T-helper 1 cell treated with Interleukin-12 subunit alpha and Interleukin-12 subunit beta and Interleukin-4 antibody, amounts not matched to agents 30 μg/mL and 1 μg/mL, for 36 hours (primary cell): ENCODE data around the gene IFFO2.

Source experiments
- H3K27ac Mint-ChIP-seq: one replicate; pipeline ENCODE4 v1.8.0; 2021; ENCODE audit warnings: mild to moderate bottlenecking, mixed read lengths
- H3K27me3 Mint-ChIP-seq: one replicate; pipeline ENCODE4 v1.8.0; 2021; ENCODE audit warnings: low read depth, mixed read lengths
- H3K36me3 Mint-ChIP-seq: one replicate; pipeline ENCODE4 v1.8.0; 2021; ENCODE audit warnings: low read depth, mixed read lengths
- H3K4me1 Mint-ChIP-seq: one replicate; pipeline ENCODE4 v1.8.0; 2021; ENCODE audit warnings: low read depth, mixed read lengths
- H3K4me3 Mint-ChIP-seq: one replicate; pipeline ENCODE4 v1.8.0; 2021; ENCODE audit warnings: mild to moderate bottlenecking, moderate library complexity, mixed read lengths
- H3K9me3 Mint-ChIP-seq: one replicate; pipeline ENCODE4 v1.8.0; 2021; ENCODE audit warnings: mixed read lengths

The IFFO2 gene

GRCh38 chr1:18882486-18882885 is 74.0 kb downstream of the IFFO2 start:
- no peak overlapping the region for H3K4me3 Mint-ChIP-seq
- no peaks in the 10 kb centered on the region for H3K27me3 Mint-ChIP-seq
- H3K9me3 Mint-ChIP-seq, result no peaks in the 10 kb centered on the region
- H3K4me1 Mint-ChIP-seq, result no peaks in the 10 kb centered on the region
- no peaks in the 10 kb centered on the region for H3K36me3 Mint-ChIP-seq
- H3K27ac Mint-ChIP-seq, result no peak overlapping the region

GRCh38 chr1:18881642-18882431 is 74.6 kb downstream of the IFFO2 start:
- Mint-ChIP-seq H3K9me3 (no peaks in the 10 kb centered on the region), H3K27ac (no peak overlapping the region), H3K36me3 (no peaks in the 10 kb centered on the region), H3K27me3 (no peaks in the 10 kb centered on the region), H3K4me1 (no peaks in the 10 kb centered on the region), H3K4me3 (no peak overlapping the region)

- H3K4me1 Mint-ChIP-seq, result no peaks in the 10 kb centered on the region
- H3K9me3 Mint-ChIP-seq, result no peaks in the 10 kb centered on the region
- no peaks in the 10 kb centered on the region for H3K36me3 Mint-ChIP-seq
- no peak overlapping the region for H3K4me3 Mint-ChIP-seq
- no peak overlapping the region for H3K27ac Mint-ChIP-seq
- no peaks in the 10 kb centered on the region for H3K27me3 Mint-ChIP-seq
Observed at GRCh38 chr1:18881164-18881563, 75.3 kb downstream of the IFFO2 start.

GRCh38 chr1:18880585-18880984 is 75.9 kb downstream of the IFFO2 start:
- Mint-ChIP-seq H3K9me3 (no peaks in the 10 kb centered on the region), H3K36me3 (no peaks in the 10 kb centered on the region), H3K27me3 (no peaks in the 10 kb centered on the region), H3K4me1 (no peaks in the 10 kb centered on the region), H3K4me3 (no peak overlapping the region), H3K27ac (no peak overlapping the region)

- no peaks in the 10 kb centered on the region for H3K36me3 Mint-ChIP-seq
- no peaks in the 10 kb centered on the region for H3K4me1 Mint-ChIP-seq
- H3K27ac Mint-ChIP-seq, result no peak overlapping the region
- no peaks in the 10 kb centered on the region for H3K27me3 Mint-ChIP-seq
- H3K4me3 Mint-ChIP-seq, result no peak overlapping the region
- no peaks in the 10 kb centered on the region for H3K9me3 Mint-ChIP-seq
Observed at GRCh38 chr1:18879791-18880309, 76.6 kb downstream of the IFFO2 start.

- no peaks in the 10 kb centered on the region for H3K36me3 Mint-ChIP-seq
Observed at GRCh38 chr1:18879215-18879790, 77.2 kb downstream of the IFFO2 start.

GRCh38 chr1:18878538-18879214 is 77.8 kb downstream of the IFFO2 start:
- no peaks in the 10 kb centered on the region for H3K9me3 Mint-ChIP-seq
- H3K4me3 Mint-ChIP-seq, result no peak overlapping the region
- H3K27ac Mint-ChIP-seq, result no peak overlapping the region
- H3K4me1 Mint-ChIP-seq, result no peaks in the 10 kb centered on the region
- H3K36me3 Mint-ChIP-seq, result no peaks in the 10 kb centered on the region
- no peaks in the 10 kb centered on the region for H3K27me3 Mint-ChIP-seq

More at GRCh38 chr1:18879215-18879790, 77.2 kb downstream of the IFFO2 start:
- no peaks in the 10 kb centered on the region for H3K27me3 Mint-ChIP-seq
- H3K27ac Mint-ChIP-seq, result no peak overlapping the region
- no peaks in the 10 kb centered on the region for H3K4me1 Mint-ChIP-seq
- H3K9me3 Mint-ChIP-seq, result no peaks in the 10 kb centered on the region
- no peak overlapping the region for H3K4me3 Mint-ChIP-seq

GRCh38 chr1:18877282-18877681 is 79.2 kb downstream of the IFFO2 start:
- Mint-ChIP-seq H3K27ac (no peak overlapping the region), H3K9me3 (no peaks in the 10 kb centered on the region), H3K36me3 (no peaks in the 10 kb centered on the region), H3K4me1 (no peaks in the 10 kb centered on the region), H3K27me3 (no peaks in the 10 kb centered on the region), H3K4me3 (no peak overlapping the region)

- Mint-ChIP-seq H3K4me1 (no peaks in the 10 kb centered on the region), H3K36me3 (no peaks in the 10 kb centered on the region), H3K4me3 (no peak overlapping the region), H3K27ac (no peak overlapping the region), H3K9me3 (no peaks in the 10 kb centered on the region), H3K27me3 (no peaks in the 10 kb centered on the region)
Observed at GRCh38 chr1:18876210-18876609, 80.3 kb downstream of the IFFO2 start.

GRCh38 chr1:18875796-18876128 is 80.7 kb downstream of the IFFO2 start:
- no peak overlapping the region for H3K4me3 Mint-ChIP-seq
- H3K27ac Mint-ChIP-seq, result no peak overlapping the region
- no peaks in the 10 kb centered on the region for H3K36me3 Mint-ChIP-seq
- no peaks in the 10 kb centered on the region for H3K27me3 Mint-ChIP-seq
- H3K4me1 Mint-ChIP-seq, result no peaks in the 10 kb centered on the region
- no peaks in the 10 kb centered on the region for H3K9me3 Mint-ChIP-seq

- Mint-ChIP-seq H3K36me3 (no peaks in the 10 kb centered on the region), H3K4me1 (no peaks in the 10 kb centered on the region), H3K27me3 (no peaks in the 10 kb centered on the region), H3K9me3 (no peaks in the 10 kb centered on the region), H3K4me3 (no peak overlapping the region), H3K27ac (no peak overlapping the region)
Observed at GRCh38 chr1:18875107-18875795, 81.2 kb downstream of the IFFO2 start.

GRCh38 chr1:18874600-18874999 is 81.9 kb downstream of the IFFO2 start:
- no peaks in the 10 kb centered on the region for H3K36me3 Mint-ChIP-seq
- no peaks in the 10 kb centered on the region for H3K9me3 Mint-ChIP-seq
- H3K4me3 Mint-ChIP-seq, result no peak overlapping the region
- H3K27me3 Mint-ChIP-seq, result no peaks in the 10 kb centered on the region
- H3K27ac Mint-ChIP-seq, result no peak overlapping the region
- no peaks in the 10 kb centered on the region for H3K4me1 Mint-ChIP-seq

- H3K9me3 Mint-ChIP-seq, result no peaks in the 10 kb centered on the region
- H3K36me3 Mint-ChIP-seq, result no peaks in the 10 kb centered on the region
- no peaks in the 10 kb centered on the region for H3K27me3 Mint-ChIP-seq
- no peak overlapping the region for H3K27ac Mint-ChIP-seq
- no peaks in the 10 kb centered on the region for H3K4me1 Mint-ChIP-seq
- H3K4me3 Mint-ChIP-seq, result no peak overlapping the region
Observed at GRCh38 chr1:18874036-18874435, 82.4 kb downstream of the IFFO2 start.

- H3K4me1 Mint-ChIP-seq, result no peaks in the 10 kb centered on the region
- no peak overlapping the region for H3K27ac Mint-ChIP-seq
- H3K36me3 Mint-ChIP-seq, result no peaks in the 10 kb centered on the region
- H3K27me3 Mint-ChIP-seq, result no peaks in the 10 kb centered on the region
- no peak overlapping the region for H3K4me3 Mint-ChIP-seq
- no peaks in the 10 kb centered on the region for H3K9me3 Mint-ChIP-seq
Observed at GRCh38 chr1:18872071-18872611, 84.3 kb downstream of the IFFO2 start.
